SK-N-SH treated with all-trans-retinoic acid at 6 μM for 48 hours (cell line): Measurements from ENCODE around the gene FAT1.

Experiments used
- ISL1 ChIP-seq: fragments of 250-450 bp; sonication (Bioruptor Pico); IDR thresholded peaks from 2 replicates; pipeline ENCODE4 v2.1.2; 2022; ENCODE audit warnings: mild to moderate bottlenecking, moderate library complexity
- RARB ChIP-seq: fragments of 250-450 bp; sonication (Bioruptor Pico); IDR thresholded peaks from 2 replicates; pipeline ENCODE4 v1.8.0; 2021; ENCODE audit warnings: mild to moderate bottlenecking, moderate library complexity
- TF ChIP-seq, protein P1 (sequence below): fragments of 250-450 bp; sonication (Bioruptor Pico); IDR thresholded peaks from 2 replicates; pipeline ENCODE4 v1.5.1; 2021; ENCODE audit warnings: mild to moderate bottlenecking, moderate library complexity
- TF ChIP-seq, protein P2 (sequence below): fragments of 250-450 bp; sonication (Bioruptor Pico); IDR thresholded peaks from 2 replicates; pipeline ENCODE4 v1.8.0; 2020; ENCODE audit warnings: mild to moderate bottlenecking, moderate library complexity, borderline replicate concordance

DNA sequence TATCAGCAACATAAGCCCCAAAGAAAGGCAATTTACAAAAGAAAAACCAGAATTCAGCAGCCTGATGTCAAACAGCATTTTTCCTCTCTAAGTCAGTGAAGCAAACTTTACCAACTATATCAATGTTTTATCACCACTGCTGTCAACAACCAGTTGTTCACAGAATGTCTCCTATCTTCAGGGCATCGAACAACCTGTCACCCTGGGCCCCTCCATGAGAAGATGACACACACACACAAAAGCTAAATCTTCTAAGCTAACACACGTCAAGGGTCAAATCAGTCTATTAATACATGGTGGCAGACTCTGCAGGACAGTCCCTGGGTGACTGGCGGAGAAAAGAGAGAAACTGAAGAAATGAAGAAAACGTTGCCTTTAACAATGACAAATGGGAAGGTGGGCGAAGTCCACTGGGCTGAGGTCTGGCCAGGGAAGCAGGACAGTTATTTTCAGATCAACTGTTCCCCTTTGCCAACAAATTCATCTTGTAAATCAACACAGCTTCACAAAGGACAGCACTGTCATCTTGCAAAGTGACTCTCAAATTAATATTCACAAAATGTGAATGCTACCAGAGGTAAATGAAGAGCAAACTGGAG lies 13.0 kb downstream of the FAT1 start:
- TF ChIP-seq ISL1 (CRISPR knock-in tag) (no peak), RARB (CRISPR knock-in tag) (no peak)
- TF ChIP-seq, protein P1, sequence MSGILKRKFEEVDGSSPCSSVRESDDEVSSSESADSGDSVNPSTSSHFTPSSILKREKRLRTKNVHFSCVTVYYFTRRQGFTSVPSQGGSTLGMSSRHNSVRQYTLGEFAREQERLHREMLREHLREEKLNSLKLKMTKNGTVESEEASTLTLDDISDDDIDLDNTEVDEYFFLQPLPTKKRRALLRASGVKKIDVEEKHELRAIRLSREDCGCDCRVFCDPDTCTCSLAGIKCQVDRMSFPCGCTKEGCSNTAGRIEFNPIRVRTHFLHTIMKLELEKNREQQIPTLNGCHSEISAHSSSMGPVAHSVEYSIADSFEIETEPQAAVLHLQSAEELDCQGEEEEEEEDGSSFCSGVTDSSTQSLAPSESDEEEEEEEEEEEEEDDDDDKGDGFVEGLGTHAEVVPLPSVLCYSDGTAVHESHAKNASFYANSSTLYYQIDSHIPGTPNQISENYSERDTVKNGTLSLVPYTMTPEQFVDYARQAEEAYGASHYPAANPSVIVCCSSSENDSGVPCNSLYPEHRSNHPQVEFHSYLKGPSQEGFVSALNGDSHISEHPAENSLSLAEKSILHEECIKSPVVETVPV, result no peak
- TF ChIP-seq, protein P2, sequence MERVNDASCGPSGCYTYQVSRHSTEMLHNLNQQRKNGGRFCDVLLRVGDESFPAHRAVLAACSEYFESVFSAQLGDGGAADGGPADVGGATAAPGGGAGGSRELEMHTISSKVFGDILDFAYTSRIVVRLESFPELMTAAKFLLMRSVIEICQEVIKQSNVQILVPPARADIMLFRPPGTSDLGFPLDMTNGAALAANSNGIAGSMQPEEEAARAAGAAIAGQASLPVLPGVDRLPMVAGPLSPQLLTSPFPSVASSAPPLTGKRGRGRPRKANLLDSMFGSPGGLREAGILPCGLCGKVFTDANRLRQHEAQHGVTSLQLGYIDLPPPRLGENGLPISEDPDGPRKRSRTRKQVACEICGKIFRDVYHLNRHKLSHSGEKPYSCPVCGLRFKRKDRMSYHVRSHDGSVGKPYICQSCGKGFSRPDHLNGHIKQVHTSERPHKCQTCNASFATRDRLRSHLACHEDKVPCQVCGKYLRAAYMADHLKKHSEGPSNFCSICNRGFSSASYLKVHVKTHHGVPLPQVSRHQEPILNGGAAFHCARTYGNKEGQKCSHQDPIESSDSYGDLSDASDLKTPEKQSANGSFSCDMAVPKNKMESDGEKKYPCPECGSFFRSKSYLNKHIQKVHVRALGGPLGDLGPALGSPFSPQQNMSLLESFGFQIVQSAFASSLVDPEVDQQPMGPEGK (CRISPR knock-in tag), result no peak
